Posterior vena cava (tissue), 2 donors: ENCODE measurements around the gene ATP1A2. TPM values are rescaled to one million over a fixed set of nuclear protein-coding genes. Genes with fewer than 3 reads are reported as not detected.
A peak's percentile ranks its signal among the peaks of the same experiment; 100 is the strongest.

Experiments used
- DNase-seq: peaks from one replicate; pipeline ENCODE4 v3.0.0-alpha.2; 2020; ENCODE audit warnings: low spot score
- intact Hi-C, 2 donors: fragments of 100-400 bp; cut with DNase I; formaldehyde crosslinking; loops; one replicate each; pipeline versions ENCODE4 v1.14.1 to v1.14.2; 2022 to 2023
- total RNA-seq, 2 donors: library from RNA; stranded (reverse); fragmentation: NEBNext Ultra II Directional; extraction: Animal tissue kit (Norgen Biotek cat#: 25700); gene quantifications; one replicate each; pipeline ENCODE4 v1.2.1, GENCODE V29; 2021
- donor health status: DM: yes; HTN: yes; CAD: no.
- donor health status: DM: yes; HTN: yes; CAD: no.

ATP1A2 gene
- total RNA-seq, 2 donors from 2014 or later = 4.1 to 10.8 TPM

- intact Hi-C loops = no loop called here
- DNase-seq = no peak
These were observed 71.8 kb downstream of the ATP1A2 start for GRCh38 chr1:160187407-160187806.

GRCh38 chr1:160188341-160188740 is 72.8 kb downstream of the ATP1A2 start:
- intact Hi-C loops = no loop called here

GRCh38 chr1:160189649-160190625 is 74.4 kb downstream of the ATP1A2 start, which contains the start of gene CASQ1:
Gene CASQ1, plus strand, starts transcription at chr1:160190575. Its CDS starts 177 bp downstream, at chr1:160190752.
- DNase-seq = peak; percentile 5
- intact Hi-C loops = loop anchor here (10.0 kb wide), 2 partner anchors 65 to 85 kb away; no protein-coding TSS in a partner anchor

More at GRCh38 chr1:160188341-160188740, 72.8 kb downstream of the ATP1A2 start:
- DNase-seq = no peak

GRCh38 chr1:160191756-160192155 is 76.2 kb downstream of the ATP1A2 start:
- intact Hi-C loops = loop anchor here (2.0 to 10.0 kb wide), 3 partner anchors 29 to 87 kb away; no protein-coding TSS in a partner anchor
- DNase-seq = no peak

GRCh38 chr1:160192234-160192633 is 76.7 kb downstream of the ATP1A2 start:
- intact Hi-C loops = loop anchor here (2.0 to 10.0 kb wide), 3 partner anchors 29 to 87 kb away; no protein-coding TSS in a partner anchor
- no peak for DNase-seq

Other genes with a start within 250 kb of the ATP1A2 start
- 1 to 10 TPM; 1.2 to 2.2 TPM for gene CFAP45, start 215.6 kb upstream of the ATP1A2 start, total RNA-seq
- 100 to 1,000 TPM; 237 to 244 TPM for gene TAGLN2, start 190.3 kb upstream of the ATP1A2 start, total RNA-seq
- gene IGSF9, start 170.1 kb upstream of the ATP1A2 start, total RNA-seq = under 1 TPM; 0.10 to 0.42 TPM
- gene SLAMF9, start 161.5 kb upstream of the ATP1A2 start, total RNA-seq = under 1 TPM in 1 of 2 donors, not detected in 1; 0.38 TPM
- gene PIGM, start 83.8 kb upstream of the ATP1A2 start, total RNA-seq = 1 to 10 TPM; 5.5 to 6.3 TPM
- gene KCNJ10, start 45.6 kb upstream of the ATP1A2 start, total RNA-seq = under 1 TPM in 1 of 2 donors, not detected in 1; 0.19 TPM
- not detected for gene KCNJ9, start 34.2 kb upstream of the ATP1A2 start, total RNA-seq
- 10 to 100 TPM; 16.0 to 17.4 TPM for gene IGSF8, start 17.1 kb upstream of the ATP1A2 start, total RNA-seq
- gene ATP1A4, start 35.8 kb downstream of the ATP1A2 start, total RNA-seq = not detected
- 10 to 100 TPM in 1 of 2 donors, 1 to 10 TPM in 1; 4.5 to 10.4 TPM for gene CASQ1, start 74.8 kb downstream of the ATP1A2 start, total RNA-seq
- 100 to 1,000 TPM; 299 to 410 TPM for gene PEA15, start 89.6 kb downstream of the ATP1A2 start, total RNA-seq
- gene DCAF8, start 146.8 kb downstream of the ATP1A2 start, total RNA-seq = 10 to 100 TPM; 95.3 to 95.5 TPM
- gene PEX19, start 169.4 kb downstream of the ATP1A2 start, total RNA-seq = 10 to 100 TPM; 54.0 to 60.0 TPM
- gene COPA, start 227.5 kb downstream of the ATP1A2 start, total RNA-seq = 100 to 1,000 TPM; 165 to 172 TPM
- gene NCSTN, start 227.6 kb downstream of the ATP1A2 start, total RNA-seq = 10 to 100 TPM; 57.3 to 78.9 TPM